Measurements from ENCODE around the gene NFE2.

DNA sequence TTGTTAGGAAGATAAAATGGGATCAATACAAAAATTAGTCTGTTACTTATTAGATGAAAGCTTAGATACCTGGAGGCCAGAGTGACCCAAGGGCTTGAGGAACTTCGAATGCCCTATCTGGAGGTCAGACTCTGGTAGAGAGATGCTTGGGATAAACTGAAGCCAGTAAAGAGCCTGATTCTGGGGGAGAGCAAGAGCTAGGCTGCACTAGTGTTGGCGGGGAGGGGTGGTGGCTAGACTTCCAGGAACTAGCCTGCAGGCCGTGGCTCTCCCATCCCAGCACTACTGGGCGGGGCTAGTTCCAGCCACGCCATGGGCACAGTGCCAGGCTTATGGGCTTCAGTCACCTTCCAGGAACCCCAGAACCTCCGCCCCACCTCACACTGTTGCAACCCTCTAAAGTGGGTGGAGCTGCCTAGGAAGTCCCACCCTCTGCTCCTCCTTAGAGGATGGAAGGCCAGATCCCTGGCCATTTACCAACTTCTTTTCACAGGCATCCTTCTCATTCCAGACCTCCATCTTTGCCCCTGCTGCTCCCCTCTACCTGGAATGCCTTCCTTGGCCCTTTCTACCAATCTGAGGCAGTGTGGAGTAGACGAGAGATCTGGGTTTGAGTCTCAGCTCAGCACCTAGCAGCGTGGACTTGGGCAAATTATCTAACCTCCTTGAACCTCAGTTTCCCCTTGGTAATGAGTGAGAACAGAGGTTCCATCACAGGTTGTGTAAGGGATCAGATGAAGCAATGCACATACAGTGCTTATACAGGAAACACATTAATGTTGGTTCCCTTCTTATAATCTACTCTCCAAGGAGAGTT, 6.3 kb upstream of the NFE2 start:
- TF ChIP-seq EZH2 (IDR thresholded peaks at IDR 0.05; ENCODE audit: low read depth, low read length, severe bottlenecking) (no peak), POLR2A (IDR thresholded peaks at IDR 0.05; ENCODE audit: control extremely low read depth in 1 of 2, low read depth in 2 of 2, low read length in 2 of 2) (no peak), GABPA (IDR thresholded peaks at IDR 0.05; ENCODE audit: borderline replicate concordance, insufficient read depth, low read length) (no peak), RBBP5 (IDR thresholded peaks at IDR 0.05; ENCODE audit: borderline replicate concordance, low read depth, low read length) (no peak)
- TF ChIP-seq, protein P1, sequence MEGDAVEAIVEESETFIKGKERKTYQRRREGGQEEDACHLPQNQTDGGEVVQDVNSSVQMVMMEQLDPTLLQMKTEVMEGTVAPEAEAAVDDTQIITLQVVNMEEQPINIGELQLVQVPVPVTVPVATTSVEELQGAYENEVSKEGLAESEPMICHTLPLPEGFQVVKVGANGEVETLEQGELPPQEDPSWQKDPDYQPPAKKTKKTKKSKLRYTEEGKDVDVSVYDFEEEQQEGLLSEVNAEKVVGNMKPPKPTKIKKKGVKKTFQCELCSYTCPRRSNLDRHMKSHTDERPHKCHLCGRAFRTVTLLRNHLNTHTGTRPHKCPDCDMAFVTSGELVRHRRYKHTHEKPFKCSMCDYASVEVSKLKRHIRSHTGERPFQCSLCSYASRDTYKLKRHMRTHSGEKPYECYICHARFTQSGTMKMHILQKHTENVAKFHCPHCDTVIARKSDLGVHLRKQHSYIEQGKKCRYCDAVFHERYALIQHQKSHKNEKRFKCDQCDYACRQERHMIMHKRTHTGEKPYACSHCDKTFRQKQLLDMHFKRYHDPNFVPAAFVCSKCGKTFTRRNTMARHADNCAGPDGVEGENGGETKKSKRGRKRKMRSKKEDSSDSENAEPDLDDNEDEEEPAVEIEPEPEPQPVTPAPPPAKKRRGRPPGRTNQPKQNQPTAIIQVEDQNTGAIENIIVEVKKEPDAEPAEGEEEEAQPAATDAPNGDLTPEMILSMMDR (IDR thresholded peaks at IDR 0.05; ENCODE audit: control extremely low read depth in 1 of 3, insufficient read depth in 1 of 3, low read depth in 1 of 3, low read length in 3 of 3), result no peak

All from H1 (cell line).